GM12872 (cell line): ENCODE results near the gene ASTN2.

Experiments used
- TF ChIP-seq, protein P1 (sequence below): IDR thresholded peaks from 3 replicates; pipeline ENCODE4 v1.5.1; 2011; ENCODE audit warnings: low read depth, mild to moderate bottlenecking, low read length, moderate library complexity; ENCODE audit not compliant: insufficient read depth

Gene ASTN2

DNA sequence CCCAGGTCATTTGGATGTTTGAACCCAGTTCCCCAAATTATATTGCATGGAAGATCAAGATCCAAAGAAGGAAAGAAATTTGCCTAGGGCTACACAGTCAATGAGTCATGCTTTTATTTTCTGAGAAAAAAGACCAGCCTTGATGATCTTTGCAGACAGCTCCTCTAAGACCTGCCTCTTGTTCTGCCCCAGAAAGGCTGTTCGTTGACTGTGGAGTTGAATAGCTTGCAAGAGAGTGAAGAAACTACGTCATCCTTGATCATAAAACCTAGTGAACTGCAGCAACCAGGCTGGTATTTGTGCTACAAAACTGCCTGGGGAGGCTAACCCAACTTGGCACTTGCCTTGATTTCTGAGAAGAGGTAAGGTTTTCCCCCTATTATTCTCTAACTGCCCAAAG, 997.4 kb downstream of the ASTN2 start:
- TF ChIP-seq, protein P1, sequence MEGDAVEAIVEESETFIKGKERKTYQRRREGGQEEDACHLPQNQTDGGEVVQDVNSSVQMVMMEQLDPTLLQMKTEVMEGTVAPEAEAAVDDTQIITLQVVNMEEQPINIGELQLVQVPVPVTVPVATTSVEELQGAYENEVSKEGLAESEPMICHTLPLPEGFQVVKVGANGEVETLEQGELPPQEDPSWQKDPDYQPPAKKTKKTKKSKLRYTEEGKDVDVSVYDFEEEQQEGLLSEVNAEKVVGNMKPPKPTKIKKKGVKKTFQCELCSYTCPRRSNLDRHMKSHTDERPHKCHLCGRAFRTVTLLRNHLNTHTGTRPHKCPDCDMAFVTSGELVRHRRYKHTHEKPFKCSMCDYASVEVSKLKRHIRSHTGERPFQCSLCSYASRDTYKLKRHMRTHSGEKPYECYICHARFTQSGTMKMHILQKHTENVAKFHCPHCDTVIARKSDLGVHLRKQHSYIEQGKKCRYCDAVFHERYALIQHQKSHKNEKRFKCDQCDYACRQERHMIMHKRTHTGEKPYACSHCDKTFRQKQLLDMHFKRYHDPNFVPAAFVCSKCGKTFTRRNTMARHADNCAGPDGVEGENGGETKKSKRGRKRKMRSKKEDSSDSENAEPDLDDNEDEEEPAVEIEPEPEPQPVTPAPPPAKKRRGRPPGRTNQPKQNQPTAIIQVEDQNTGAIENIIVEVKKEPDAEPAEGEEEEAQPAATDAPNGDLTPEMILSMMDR, result no peak

DNA sequence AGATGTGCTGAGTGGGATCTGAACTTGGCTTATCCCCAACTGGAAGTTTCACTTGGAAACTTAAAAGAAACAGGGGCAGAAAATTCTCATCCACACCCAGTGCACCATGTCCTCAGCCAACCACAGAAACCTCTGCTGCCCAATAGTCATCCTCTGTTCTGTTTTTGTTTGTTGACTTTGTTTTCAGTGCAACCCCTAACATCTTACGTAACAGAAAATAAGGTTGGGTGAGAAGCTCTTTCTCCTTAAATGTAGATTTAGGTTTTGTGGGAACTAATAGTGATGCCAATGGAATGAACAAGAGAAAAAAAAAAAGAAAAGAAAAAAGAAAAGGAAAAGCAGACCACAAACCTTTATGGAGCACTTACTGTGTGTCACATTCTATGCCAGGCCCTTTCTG, 998.4 kb downstream of the ASTN2 start:
- TF ChIP-seq, protein P1, result no peak

DNA sequence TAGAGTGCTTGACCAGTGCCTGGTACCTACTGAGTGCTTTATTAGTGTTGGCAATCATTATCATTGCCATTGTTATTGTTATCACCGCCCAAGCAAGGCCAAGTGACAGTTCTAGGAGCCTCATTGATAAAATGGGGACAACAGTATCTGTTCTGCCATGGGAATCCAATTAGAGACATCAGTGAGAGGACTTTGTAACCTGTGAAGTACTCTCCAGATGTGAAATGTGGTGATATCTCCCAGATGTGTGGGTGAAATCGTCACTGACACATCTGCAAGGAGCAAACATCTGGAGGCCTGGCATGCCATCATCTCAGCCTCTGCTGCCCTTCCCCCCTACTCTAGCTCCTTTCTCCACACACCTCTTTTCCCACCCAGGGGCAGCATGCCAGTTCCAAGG, 1000.5 kb downstream of the ASTN2 start:
- TF ChIP-seq, protein P1, result no peak

DNA sequence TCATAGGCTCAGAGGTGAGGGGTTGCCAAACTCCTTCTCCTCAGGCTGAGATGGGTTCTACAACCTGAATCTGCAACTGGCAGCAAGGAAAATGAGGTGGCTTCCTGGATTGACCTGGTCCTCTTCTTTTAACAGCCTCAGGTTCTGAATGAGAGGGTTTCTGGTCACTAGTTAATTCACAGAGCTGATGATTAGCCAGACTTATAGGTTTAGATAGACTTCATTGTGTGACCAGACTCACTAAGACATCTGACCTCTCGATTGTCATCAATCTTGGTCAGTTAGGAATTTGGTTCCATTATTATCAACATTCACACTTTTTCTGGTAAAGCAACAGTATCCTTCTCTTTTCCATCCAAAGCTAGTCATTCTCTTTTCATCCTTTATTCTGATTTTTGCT, 1003.4 kb downstream of the ASTN2 start:
- TF ChIP-seq, protein P1, result no peak

DNA sequence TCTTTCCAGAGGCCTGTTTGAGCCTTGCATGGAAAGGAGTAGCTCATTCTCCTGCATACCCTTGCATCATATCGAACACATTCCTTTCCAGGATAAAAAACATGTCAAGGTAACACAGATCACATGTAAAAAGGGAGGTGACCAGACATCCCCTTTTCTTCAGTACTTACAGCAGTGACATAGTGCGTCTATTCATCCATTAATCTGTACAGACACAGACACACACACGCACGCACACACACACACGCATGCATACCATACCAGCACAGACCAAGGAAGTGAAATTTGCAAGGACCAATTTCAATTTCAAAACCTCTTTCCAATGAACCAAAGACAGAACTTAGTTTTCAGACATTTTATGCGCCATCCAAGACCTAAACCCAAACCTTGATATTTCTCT, 1005.2 kb downstream of the ASTN2 start:
- TF ChIP-seq, protein P1, result no peak

DNA sequence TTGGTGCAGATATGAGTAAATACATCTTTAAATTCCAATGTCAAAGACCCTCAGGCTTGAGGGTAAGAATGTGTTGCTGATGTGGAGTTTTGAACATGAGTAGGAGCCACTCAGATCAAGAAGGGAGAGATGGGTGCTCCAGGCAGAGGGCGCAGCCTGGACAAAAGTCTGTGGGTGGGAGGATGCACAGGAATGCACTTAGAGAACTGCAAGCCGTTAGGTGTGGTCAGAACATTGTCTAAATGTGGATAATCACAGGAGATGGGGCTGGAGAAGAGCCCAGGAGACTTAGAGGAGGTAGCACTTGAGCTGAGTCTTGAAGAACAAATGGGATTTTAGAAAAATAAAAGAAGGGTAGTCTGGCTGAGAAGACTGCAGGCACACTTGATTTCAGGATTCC, 1005.7 kb downstream of the ASTN2 start:
- TF ChIP-seq, protein P1, result no peak

DNA sequence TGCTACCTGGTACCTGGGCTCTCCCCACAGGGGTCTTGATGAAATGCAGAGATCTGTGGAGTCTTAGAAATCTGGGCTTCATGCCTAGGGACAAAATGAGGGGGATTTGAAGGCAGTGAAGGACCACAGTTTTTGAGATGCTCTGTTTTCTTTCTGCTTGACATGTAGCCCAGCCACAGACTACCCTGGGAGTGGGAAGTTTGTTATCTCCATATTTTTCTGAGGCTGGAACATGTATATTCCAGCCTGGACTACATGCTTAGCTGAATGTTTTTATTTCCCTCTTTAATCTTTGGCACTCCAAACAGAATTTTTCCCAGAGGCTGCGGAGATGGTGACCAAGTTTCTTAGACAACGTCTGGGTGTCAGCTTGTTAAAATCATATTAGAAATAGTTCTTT, 1008.4 kb downstream of the ASTN2 start:
- TF ChIP-seq, protein P1, result no peak

DNA sequence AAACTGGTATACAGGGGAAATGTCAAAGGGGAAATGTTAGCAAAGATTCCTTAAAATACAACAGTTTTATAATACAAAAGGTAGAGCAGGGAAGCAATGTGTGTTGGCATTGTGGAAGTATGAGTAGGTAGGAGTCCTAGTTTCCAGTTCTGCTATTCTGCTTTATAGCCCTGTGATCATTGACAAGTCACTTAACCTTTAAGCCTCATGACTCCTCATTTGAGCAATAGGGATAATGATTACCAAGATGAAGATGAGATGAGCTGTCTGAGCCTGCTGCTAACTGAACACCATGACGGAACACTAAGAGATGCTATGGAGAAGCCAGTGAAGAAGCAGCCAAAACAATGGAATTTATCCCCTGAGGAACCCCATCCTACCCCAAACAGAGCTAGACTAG, 1009.5 kb downstream of the ASTN2 start:
- TF ChIP-seq, protein P1, result no peak
